Suprapubic skin (tissue), 4 donors: ENCODE results near the gene HMGN1. TPM values are rescaled to one million over a fixed set of nuclear protein-coding genes. Genes with fewer than 3 reads are reported as not detected.

Experiments used
- DNase-seq, 2 donors: peaks; one replicate each; pipeline ENCODE4 v3.0.0-alpha.2; 2019; ENCODE audit warnings: low spot score in 2 of 2
- H3K27ac ChIP-seq: fragments of 200-600 bp; sonication (generic); one replicate; pipeline ENCODE4 v1.5.1; 2019
- H3K27me3 ChIP-seq: fragments of 200-600 bp; sonication (generic); one replicate; pipeline ENCODE4 v1.5.1; 2019
- H3K36me3 ChIP-seq: fragments of 200-600 bp; sonication (generic); one replicate; pipeline ENCODE4 v1.5.1; 2019
- H3K4me1 ChIP-seq: fragments of 200-600 bp; sonication (generic); one replicate; pipeline ENCODE4 v1.5.1; 2019
- H3K4me3 ChIP-seq: fragments of 200-600 bp; sonication (generic); one replicate; pipeline ENCODE4 v1.5.1; 2019; ENCODE audit warnings: mild to moderate bottlenecking
- H3K9me3 ChIP-seq: fragments of 200-600 bp; sonication (generic); one replicate; pipeline ENCODE4 v1.5.1; 2019
- CTCF ChIP-seq, 2 donors: fragments of 200-600 bp in 1 of 2; fragments of 450-650 bp in 1 of 2; sonication (generic) in 1 of 2; IDR thresholded peaks; one replicate each; pipeline ENCODE4 v1.5.1; 2016 to 2019; ENCODE audit warnings: antibody characterized with exemption in 2 of 2, mild to moderate bottlenecking in 1 of 2, moderate library complexity in 1 of 2
- EP300 ChIP-seq: sonication (generic); formaldehyde crosslinking; IDR thresholded peaks from one replicate; pipeline ENCODE4 v1.6.1; 2017; ENCODE audit warnings: antibody characterized with exemption
- POLR2A ChIP-seq, 2 donors: fragments of 450-650 bp; IDR thresholded peaks; one replicate each; pipeline ENCODE4 v1.6.1; 2017; ENCODE audit warnings: antibody characterized with exemption in 2 of 2, mild to moderate bottlenecking in 2 of 2, moderate library complexity in 2 of 2
- POLR2AphosphoS5 ChIP-seq, 3 donors: sonication (generic); formaldehyde crosslinking; IDR thresholded peaks; one replicate each; pipeline ENCODE4 v1.6.1; 2017; ENCODE audit warnings: antibody characterized with exemption in 3 of 3
- WGBS: methylation state at CpG from one replicate; pipeline ENCODE4 v1.1.5; 2018; 5-methylcytosine and 5-hydroxymethylcytosine counted together
- total RNA-seq, 4 donors: library from RNA; depleted of rRNA; stranded (reverse); fragments of >200 nt; gene quantifications; one replicate each; pipeline ENCODE4 v1.1.0, GENCODE V29; 2016

Gene HMGN1
- total RNA-seq, 4 donors from 2014 or later, result 63.1 to 130 (median 101) TPM

- Histone ChIP-seq H3K4me3 (peak overlapping the region; percentile 51), H3K4me1 (peaks cover 32% of the 10 kb centered on the region), H3K27ac (peak overlapping the region; percentile 60), H3K9me3 (no peaks in the 10 kb centered on the region), H3K27me3 (no peaks in the 10 kb centered on the region), H3K36me3 (peaks cover 21% of the 10 kb centered on the region)
- TF ChIP-seq POLR2A (IDR thresholded peaks at IDR 0.05) (no peak), CTCF (IDR thresholded peaks at IDR 0.05) (peak; percentile 82 to 94), EP300 (no peak), POLR2AphosphoS5 (IDR thresholded peaks at IDR 0.05) (peak in 1 of 3 donors; percentile 20)
- peak; percentile 92 to 96 for DNase-seq
- 22% methylated on average over 20 of the region's 35 CpGs for WGBS
Measured at GRCh38 chr21:39388038-39388810, 39.3 kb upstream of the HMGN1 start.

GRCh38 chr21:39387461-39388037 lies 38.7 kb upstream of the HMGN1 start:
- Histone ChIP-seq H3K27me3 (no peaks in the 10 kb centered on the region), H3K36me3 (peaks cover 14% of the 10 kb centered on the region), H3K9me3 (no peaks in the 10 kb centered on the region), H3K27ac (peak overlapping the region; percentile 60), H3K4me1 (peaks cover 32% of the 10 kb centered on the region), H3K4me3 (peak overlapping the region; percentile 51)
- TF ChIP-seq CTCF (IDR thresholded peaks at IDR 0.05) (no peak), POLR2A (IDR thresholded peaks at IDR 0.05) (no peak), EP300 (no peak), POLR2AphosphoS5 (IDR thresholded peaks at IDR 0.05) (no peak)
- DNase-seq, result peak; percentile 95
- 1% methylated on average over 17 of the region's 21 CpGs for WGBS

GRCh38 chr21:39386899-39387298 lies 38.0 kb upstream of the HMGN1 start:
- no peak overlapping the region for H3K27ac ChIP-seq
- H3K9me3 ChIP-seq, result no peaks in the 10 kb centered on the region
- no peaks in the 10 kb centered on the region for H3K27me3 ChIP-seq
- peaks cover 32% of the 10 kb centered on the region for H3K4me1 ChIP-seq
- TF ChIP-seq POLR2A (IDR thresholded peaks at IDR 0.05) (no peak), POLR2AphosphoS5 (IDR thresholded peaks at IDR 0.05) (no peak), EP300 (no peak), CTCF (IDR thresholded peaks at IDR 0.05) (no peak)
- no peak for DNase-seq
- 95% methylated on average over 11 of the region's 11 CpGs for WGBS
- peaks cover 8% of the 10 kb centered on the region for H3K36me3 ChIP-seq
- no peak overlapping the region for H3K4me3 ChIP-seq

- Histone ChIP-seq H3K9me3 (no peaks in the 10 kb centered on the region), H3K27ac (peak overlapping the region; percentile 34), H3K27me3 (no peaks in the 10 kb centered on the region), H3K4me3 (peak overlapping the region; percentile 34), H3K36me3 (peaks cover 3% of the 10 kb centered on the region), H3K4me1 (peaks cover 36% of the 10 kb centered on the region)
- no peak for TF ChIP-seq CTCF (IDR thresholded peaks at IDR 0.05)
- no peak for TF ChIP-seq EP300
- TF ChIP-seq POLR2AphosphoS5 (IDR thresholded peaks at IDR 0.05), result no peak
- TF ChIP-seq POLR2A (IDR thresholded peaks at IDR 0.05), result no peak
- 27% methylated on average over 8 of the region's 13 CpGs for WGBS
- DNase-seq, result peak in 1 of 2 donors; percentile 70
Measured at GRCh38 chr21:39386194-39386593, 37.3 kb upstream of the HMGN1 start.
